Neural cell (in vitro differentiated cells): ENCODE results near the gene ZBP1.

ENCODE experiments used
- EP300 ChIP-seq: fragments of 450-650 bp; conservative IDR thresholded peaks from 2 replicates; pipeline ENCODE4 v1.6.1; 2014; ENCODE audit warnings: antibody characterized with exemption, mild to moderate bottlenecking, moderate library complexity; ENCODE audit not compliant: poor library complexity, severe bottlenecking
- EZH2 ChIP-seq: fragments of 200-600, 300-800 bp; shearing (Covaris generic), sonication (generic); IDR thresholded peaks from 2 replicates; pipeline ENCODE4 v1.6.1; 2014; ENCODE audit warnings: antibody characterized with exemption, low read length, borderline replicate concordance, mild to moderate bottlenecking; ENCODE audit not compliant: insufficient read depth, poor library complexity, severe bottlenecking
- MXI1 ChIP-seq: fragments of 450-650 bp; conservative IDR thresholded peaks from 2 replicates; pipeline ENCODE4 v1.6.1; 2014; ENCODE audit warnings: antibody characterized with exemption, mild to moderate bottlenecking; ENCODE audit not compliant: poor library complexity, severe bottlenecking
- POLR2AphosphoS5 ChIP-seq: IDR thresholded peaks from 2 replicates; pipeline ENCODE4 v1.6.1; 2012
- RAD21 ChIP-seq: fragments of 450-650 bp; conservative IDR thresholded peaks from 2 replicates; pipeline ENCODE4 v1.6.1; 2014; ENCODE audit warnings: antibody characterized with exemption, mild to moderate bottlenecking, moderate library complexity
- TAF1 ChIP-seq: IDR thresholded peaks from 2 replicates; pipeline ENCODE4 v1.6.1; 2012; ENCODE audit warnings: low read depth
- TF ChIP-seq, protein P1 (sequence below): fragments of 450-650 bp; IDR thresholded peaks from 2 replicates; pipeline ENCODE4 v1.5.1; 2014; ENCODE audit warnings: antibody characterized with exemption, mild to moderate bottlenecking, moderate library complexity; ENCODE audit not compliant: poor library complexity, severe bottlenecking
- TF ChIP-seq, protein P2 (sequence below): IDR thresholded peaks from 2 replicates; pipeline ENCODE4 v1.6.1; 2012; ENCODE audit warnings: borderline replicate concordance

DNA sequence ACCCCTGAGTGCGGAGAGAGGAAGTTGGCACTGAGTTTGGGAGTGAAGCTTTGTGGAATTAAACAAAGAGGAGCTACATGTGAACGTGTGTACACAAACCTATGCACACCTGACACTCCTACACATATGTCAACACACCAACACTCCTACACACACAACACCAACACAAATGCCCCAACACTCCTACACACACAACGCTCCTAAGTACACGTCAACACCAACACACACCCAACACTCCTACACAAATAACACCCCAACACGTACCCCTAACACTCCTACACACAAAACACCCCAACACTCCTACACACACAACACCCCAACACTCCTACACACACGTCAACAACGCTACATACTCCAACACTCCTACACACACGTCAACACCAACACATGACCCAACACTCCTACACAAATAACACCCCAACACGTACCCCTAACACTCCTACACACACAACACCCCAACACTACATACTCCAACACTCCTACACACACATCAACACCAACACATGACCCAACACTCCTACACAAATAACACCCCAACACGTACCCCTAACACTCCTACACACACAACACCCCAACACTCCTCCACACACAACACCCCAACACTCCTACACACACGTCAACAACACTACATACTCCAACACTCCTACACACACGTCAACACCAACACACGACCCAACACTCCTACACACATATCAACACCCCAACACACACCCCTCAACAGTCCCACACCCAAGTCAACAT is 40.1 kb upstream of the ZBP1 start:
- TF ChIP-seq, protein P1, sequence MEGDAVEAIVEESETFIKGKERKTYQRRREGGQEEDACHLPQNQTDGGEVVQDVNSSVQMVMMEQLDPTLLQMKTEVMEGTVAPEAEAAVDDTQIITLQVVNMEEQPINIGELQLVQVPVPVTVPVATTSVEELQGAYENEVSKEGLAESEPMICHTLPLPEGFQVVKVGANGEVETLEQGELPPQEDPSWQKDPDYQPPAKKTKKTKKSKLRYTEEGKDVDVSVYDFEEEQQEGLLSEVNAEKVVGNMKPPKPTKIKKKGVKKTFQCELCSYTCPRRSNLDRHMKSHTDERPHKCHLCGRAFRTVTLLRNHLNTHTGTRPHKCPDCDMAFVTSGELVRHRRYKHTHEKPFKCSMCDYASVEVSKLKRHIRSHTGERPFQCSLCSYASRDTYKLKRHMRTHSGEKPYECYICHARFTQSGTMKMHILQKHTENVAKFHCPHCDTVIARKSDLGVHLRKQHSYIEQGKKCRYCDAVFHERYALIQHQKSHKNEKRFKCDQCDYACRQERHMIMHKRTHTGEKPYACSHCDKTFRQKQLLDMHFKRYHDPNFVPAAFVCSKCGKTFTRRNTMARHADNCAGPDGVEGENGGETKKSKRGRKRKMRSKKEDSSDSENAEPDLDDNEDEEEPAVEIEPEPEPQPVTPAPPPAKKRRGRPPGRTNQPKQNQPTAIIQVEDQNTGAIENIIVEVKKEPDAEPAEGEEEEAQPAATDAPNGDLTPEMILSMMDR, result no peak
- TF ChIP-seq EZH2 (no peak), POLR2AphosphoS5 (no peak), RAD21 (no peak), EP300 (no peak), TAF1 (no peak), MXI1 (no peak)
- TF ChIP-seq, protein P2, sequence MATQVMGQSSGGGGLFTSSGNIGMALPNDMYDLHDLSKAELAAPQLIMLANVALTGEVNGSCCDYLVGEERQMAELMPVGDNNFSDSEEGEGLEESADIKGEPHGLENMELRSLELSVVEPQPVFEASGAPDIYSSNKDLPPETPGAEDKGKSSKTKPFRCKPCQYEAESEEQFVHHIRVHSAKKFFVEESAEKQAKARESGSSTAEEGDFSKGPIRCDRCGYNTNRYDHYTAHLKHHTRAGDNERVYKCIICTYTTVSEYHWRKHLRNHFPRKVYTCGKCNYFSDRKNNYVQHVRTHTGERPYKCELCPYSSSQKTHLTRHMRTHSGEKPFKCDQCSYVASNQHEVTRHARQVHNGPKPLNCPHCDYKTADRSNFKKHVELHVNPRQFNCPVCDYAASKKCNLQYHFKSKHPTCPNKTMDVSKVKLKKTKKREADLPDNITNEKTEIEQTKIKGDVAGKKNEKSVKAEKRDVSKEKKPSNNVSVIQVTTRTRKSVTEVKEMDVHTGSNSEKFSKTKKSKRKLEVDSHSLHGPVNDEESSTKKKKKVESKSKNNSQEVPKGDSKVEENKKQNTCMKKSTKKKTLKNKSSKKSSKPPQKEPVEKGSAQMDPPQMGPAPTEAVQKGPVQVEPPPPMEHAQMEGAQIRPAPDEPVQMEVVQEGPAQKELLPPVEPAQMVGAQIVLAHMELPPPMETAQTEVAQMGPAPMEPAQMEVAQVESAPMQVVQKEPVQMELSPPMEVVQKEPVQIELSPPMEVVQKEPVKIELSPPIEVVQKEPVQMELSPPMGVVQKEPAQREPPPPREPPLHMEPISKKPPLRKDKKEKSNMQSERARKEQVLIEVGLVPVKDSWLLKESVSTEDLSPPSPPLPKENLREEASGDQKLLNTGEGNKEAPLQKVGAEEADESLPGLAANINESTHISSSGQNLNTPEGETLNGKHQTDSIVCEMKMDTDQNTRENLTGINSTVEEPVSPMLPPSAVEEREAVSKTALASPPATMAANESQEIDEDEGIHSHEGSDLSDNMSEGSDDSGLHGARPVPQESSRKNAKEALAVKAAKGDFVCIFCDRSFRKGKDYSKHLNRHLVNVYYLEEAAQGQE, result no peak
